ENCODE results near the gene CLIC5. TPM values are rescaled to one million over a fixed set of nuclear protein-coding genes. Genes with fewer than 3 reads are reported as not detected.

CLIC5 gene
- total and polyA plus RNA-seq, 12 donors: 0.94 to 5.6 (median 1.6) TPM

- DNase-seq: no peak
- Histone ChIP-seq H3K9me3 (replicated peaks in 1 of 3) (no peaks in the 10 kb centered on the region), H3K4me3 (no peak overlapping the region), H3K27ac (no peak overlapping the region), H3K4me1 (replicated peaks in 1 of 2) (no peaks in the 10 kb centered on the region), H3K36me3 (replicated peaks in 1 of 2) (no peaks in the 10 kb centered on the region), H3K27me3 (no peaks in the 10 kb centered on the region)
- intact Hi-C loops (cut with DNase I): no loop called here
- TF ChIP-seq, protein P1, sequence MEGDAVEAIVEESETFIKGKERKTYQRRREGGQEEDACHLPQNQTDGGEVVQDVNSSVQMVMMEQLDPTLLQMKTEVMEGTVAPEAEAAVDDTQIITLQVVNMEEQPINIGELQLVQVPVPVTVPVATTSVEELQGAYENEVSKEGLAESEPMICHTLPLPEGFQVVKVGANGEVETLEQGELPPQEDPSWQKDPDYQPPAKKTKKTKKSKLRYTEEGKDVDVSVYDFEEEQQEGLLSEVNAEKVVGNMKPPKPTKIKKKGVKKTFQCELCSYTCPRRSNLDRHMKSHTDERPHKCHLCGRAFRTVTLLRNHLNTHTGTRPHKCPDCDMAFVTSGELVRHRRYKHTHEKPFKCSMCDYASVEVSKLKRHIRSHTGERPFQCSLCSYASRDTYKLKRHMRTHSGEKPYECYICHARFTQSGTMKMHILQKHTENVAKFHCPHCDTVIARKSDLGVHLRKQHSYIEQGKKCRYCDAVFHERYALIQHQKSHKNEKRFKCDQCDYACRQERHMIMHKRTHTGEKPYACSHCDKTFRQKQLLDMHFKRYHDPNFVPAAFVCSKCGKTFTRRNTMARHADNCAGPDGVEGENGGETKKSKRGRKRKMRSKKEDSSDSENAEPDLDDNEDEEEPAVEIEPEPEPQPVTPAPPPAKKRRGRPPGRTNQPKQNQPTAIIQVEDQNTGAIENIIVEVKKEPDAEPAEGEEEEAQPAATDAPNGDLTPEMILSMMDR (IDR thresholded peaks at IDR 0.05): no peak
- no peak for TF ChIP-seq POLR2A (IDR thresholded peaks at IDR 0.05)
- 72 to 80% (median 76%) methylated on average over 4 of the region's 4 CpGs for WGBS, 4 donors
Observed at GRCh38 chr6:46025573-46025972, 9.9 kb upstream of the CLIC5 start.

GRCh38 chr6:46024124-46024769 is 8.6 kb upstream of the CLIC5 start:
- no peak for DNase-seq
- WGBS, 4 donors: 74 to 84% (median 76%) methylated on average over 1 of the region's 1 CpG
- TF ChIP-seq, protein P1 (IDR thresholded peaks at IDR 0.05): no peak
- no peak for TF ChIP-seq POLR2A (IDR thresholded peaks at IDR 0.05)
- Histone ChIP-seq H3K27ac (no peak overlapping the region), H3K9me3 (replicated peaks in 1 of 3) (no peaks in the 10 kb centered on the region), H3K36me3 (replicated peaks in 1 of 2) (no peaks in the 10 kb centered on the region), H3K4me3 (no peak overlapping the region), H3K4me1 (replicated peaks in 1 of 2) (no peaks in the 10 kb centered on the region), H3K27me3 (no peaks in the 10 kb centered on the region)
- intact Hi-C loops (cut with DNase I): no loop called here

DNA sequence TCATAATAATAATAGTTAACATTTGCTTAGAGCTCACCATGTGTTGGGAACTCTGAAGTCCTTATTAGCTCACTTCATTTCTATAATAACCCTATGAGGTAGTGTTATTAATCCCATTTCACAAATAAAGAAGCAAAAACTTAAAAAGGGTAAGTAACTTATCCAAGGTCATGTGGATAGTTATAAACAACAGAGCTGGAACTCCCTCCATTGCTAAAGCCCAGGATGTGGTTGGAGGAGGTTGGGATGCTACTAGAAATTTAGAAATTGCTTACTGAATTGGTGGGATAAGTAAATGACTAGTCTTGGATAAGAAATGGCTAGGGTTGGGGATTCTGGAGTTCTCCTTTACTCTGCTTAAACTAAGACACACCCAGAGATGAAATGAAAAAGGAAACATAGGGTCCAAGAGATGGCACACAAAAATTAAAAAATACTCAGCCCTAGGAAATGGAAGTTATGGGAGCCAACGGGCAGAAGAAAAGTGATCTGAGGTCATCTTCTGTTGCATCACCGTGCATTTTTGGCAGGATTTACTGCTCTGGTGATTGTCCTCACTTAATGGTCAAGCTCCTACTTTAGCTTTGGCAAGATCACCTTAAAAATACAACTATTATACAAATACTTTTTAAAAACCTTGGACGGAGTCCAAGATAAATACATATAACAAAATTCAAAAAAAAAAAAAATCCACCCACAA is 7.7 kb upstream of the CLIC5 start:
- Histone ChIP-seq H3K4me3 (no peak overlapping the region), H3K4me1 (replicated peaks in 1 of 2) (no peaks in the 10 kb centered on the region), H3K27ac (no peak overlapping the region), H3K9me3 (replicated peaks in 1 of 3) (no peaks in the 10 kb centered on the region), H3K27me3 (peaks cover 1% of the 10 kb centered on the region), H3K36me3 (replicated peaks in 1 of 2) (no peaks in the 10 kb centered on the region)
- intact Hi-C loops (cut with DNase I): no loop called here
- 52 to 59% (median 55%) methylated on average over 3 of the region's 3 CpGs for WGBS, 4 donors
- TF ChIP-seq POLR2A (IDR thresholded peaks at IDR 0.05): no peak
- TF ChIP-seq, protein P1 (IDR thresholded peaks at IDR 0.05): no peak
- peak in 3 of 7 donors; percentile 15 to 56 (median 36) for DNase-seq

DNA sequence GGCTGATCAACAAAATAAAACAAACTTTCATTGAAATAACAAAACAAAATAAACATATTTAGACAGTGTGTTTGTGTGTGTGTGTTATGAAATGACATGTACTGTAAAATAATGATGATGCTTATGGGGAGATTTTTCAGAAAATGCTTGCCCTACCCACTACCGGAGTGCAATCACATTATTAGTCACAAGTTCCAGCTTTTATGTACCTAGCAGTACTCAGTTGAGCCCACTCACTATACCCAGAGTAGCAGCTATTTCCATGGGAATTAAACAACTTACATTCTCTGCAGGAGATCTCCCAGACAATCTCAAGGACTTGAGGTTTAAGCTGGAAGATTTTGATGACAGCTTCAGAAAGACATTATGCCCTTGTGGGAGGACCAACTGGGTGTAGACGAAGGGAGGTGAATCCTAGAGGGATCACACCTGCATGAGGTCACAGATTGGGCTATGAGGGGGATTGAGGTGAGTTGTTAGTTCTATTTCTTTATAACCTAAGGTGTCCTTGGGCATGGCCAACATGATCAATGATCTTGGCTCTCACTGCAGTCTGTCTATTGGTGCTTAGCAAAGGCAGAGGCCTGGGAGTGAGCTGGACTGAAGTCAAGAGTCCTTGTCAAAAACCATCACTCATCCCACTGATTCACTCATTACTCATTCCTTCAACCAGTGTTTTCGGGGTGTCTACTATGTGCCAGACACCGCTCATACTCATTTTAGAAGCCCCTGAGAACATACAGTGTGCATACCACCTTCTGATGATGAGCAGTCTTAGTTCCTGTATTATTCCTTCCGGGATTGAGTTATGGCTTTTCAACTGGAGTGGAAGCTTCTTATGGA is 6.7 kb upstream of the CLIC5 start:
- intact Hi-C loops (cut with DNase I): no loop called here
- 68 to 85% (median 79%) methylated on average over 5 of the region's 5 CpGs for WGBS, 4 donors
- no peak for DNase-seq
- Histone ChIP-seq H3K9me3 (replicated peaks in 1 of 3) (no peaks in the 10 kb centered on the region), H3K27ac (no peak overlapping the region), H3K4me3 (no peak overlapping the region), H3K4me1 (replicated peaks in 1 of 2) (no peaks in the 10 kb centered on the region), H3K36me3 (replicated peaks in 1 of 2) (no peaks in the 10 kb centered on the region), H3K27me3 (peaks cover 9% of the 10 kb centered on the region)
- TF ChIP-seq POLR2A (IDR thresholded peaks at IDR 0.05): no peak
- TF ChIP-seq, protein P1 (IDR thresholded peaks at IDR 0.05): no peak

Measured in adrenal gland (tissue), 12 donors.